Skin of body (tissue), 2 donors: ENCODE results near the gene HSPB6. TPM values are rescaled to one million over a fixed set of nuclear protein-coding genes. Genes with fewer than 3 reads are reported as not detected.
"Not testable (repeated sequence)": the region's sequence is repeated elsewhere in the genome, so short reads cannot be mapped to it uniquely, and the experiment has no call there.

Source experiments
- DNase-seq: peaks from one replicate; lab custom pipeline; 2025; lab: John Stamatoyannopoulos, UW
- total RNA-seq: library from RNA; depleted of rRNA; stranded (reverse); fragments of >200 nt; gene quantifications from one replicate; pipeline ENCODE4 v1.2.3, GENCODE V29; 2014

HSPB6 gene, protein sequence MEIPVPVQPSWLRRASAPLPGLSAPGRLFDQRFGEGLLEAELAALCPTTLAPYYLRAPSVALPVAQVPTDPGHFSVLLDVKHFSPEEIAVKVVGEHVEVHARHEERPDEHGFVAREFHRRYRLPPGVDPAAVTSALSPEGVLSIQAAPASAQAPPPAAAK
- 18.4 TPM for total RNA-seq

DNA sequence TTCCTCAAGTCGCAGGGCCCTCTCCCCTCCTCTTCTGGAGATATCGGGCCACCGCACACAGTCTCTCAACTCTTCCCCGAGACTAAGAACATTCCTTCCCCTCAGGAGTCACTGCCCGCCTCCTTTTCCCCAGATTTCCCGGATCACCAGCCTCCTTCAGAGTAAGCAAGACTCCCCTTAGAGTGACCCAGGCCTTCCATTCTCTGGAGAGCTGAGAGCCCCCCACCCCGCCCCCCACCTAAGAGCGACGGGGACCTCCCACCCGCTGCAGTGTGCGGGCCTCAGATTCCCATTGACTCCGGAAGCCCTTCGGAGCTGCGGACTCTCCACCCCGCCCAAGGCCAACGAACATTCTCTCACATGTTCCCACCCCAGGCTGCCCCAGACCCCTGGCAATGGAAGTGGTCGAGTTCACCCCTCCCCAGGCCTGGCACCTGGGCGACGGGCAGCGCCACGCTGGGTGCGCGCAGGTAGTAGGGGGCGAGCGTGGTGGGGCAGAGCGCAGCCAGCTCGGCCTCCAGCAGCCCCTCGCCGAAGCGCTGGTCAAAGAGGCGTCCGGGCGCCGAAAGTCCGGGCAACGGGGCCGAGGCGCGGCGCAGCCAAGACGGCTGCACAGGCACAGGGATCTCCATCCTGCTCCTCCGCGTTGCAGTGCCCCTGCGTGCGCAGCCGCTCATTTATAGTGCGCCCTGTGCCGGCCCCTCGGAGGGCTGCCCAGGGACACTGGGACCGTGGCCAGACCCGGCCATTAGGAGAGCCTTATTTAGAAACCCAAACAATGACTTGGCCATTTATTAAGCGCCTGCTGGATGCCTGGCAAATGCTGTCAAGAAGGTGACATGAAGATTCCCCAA is at the start of gene HSPB6:
HSPB6 (minus strand) TSS at position 653 of the 854 bp plus-strand sequence; CDS start at position 632, 21 bp downstream.
- no peak for DNase-seq

DNA sequence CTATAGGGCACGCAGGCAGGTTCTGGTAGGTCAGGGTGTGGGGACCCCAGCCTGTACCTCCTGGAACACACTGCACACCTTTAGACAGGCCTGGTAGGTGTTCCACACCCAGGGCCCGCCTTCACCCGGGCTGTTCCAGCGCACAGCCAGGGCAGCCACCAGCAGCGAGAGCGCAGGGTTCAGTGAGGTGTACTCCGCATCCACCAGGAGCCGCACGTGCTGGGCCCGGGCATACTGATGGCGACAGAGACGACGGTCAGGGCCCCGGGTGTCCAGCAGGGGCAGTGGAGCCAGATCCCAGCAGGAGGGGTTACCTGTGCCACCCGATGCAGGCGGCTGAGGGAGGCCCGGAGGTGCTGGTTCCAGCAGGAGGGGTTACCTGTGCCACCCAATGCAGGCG is 49.8 kb upstream of the HSPB6 start:
- no peak for DNase-seq

DNA sequence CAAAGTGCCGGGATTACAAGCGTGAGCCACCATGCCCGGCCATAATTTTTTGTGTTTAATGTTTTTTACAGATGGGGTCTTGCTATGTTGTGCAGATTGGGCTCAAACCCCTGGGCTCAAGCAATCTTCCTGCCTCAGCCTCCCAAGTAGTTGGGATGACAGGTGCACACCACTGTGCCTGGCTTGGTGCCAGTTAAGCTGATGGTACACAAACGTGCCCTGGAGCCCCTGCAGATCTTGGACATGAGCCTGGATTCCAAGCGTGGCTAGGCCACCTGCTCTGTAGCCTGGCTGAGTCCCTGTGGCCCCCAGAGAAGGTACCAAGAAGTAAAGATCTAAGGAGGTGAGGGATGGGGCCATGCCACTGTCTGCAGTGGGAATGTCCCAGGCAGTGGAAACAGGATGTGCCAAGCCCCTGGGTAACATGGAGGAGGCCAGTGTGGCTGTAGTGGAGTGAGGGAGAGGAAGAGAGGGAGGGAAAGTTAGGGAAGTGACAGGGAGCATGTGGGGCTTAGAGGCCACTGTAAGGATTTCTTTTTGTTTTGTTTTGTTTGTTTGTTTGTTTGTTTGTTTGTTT is 48.8 kb upstream of the HSPB6 start:
- DNase-seq: no peak

DNA sequence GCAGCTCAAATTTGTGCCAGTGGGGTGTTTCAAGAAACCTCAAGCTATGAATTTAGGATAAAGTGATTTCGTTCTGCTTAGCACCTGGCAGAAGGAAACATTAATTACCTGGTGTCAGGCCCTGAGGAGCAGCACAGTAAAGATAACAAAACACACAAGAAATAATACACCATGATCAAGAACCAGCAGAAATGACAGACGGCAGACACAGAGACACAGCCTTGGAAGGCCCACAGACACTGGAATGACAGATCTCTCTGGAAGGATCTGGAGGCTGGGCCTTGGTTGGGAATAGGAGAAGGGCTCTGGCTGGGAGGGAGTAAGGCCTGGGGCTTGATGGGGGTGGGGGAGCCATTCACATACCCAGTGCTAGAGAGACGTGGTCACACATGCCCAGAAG is 45.0 kb upstream of the HSPB6 start:
- no peak for DNase-seq

DNA sequence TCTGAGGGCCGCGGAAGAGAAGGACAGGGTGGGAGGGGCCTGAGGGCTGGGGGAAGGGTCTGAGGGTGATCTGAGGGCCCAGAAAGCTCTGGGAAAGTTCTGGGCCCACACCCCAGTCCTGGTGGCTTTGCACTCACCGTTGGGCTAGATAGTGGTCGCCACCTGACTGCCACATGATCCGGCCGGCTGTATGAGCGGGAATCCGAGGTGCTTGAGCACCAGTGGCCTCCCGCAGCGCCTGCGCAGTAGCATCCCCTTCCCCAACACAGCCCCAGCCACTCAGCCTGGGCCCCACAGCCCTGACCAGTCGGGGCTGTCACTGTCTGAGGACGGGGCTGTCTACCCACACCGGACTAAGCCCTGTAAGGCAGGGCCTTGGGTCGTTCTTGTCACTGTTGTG is 40.8 kb upstream of the HSPB6 start:
- no peak for DNase-seq

DNA sequence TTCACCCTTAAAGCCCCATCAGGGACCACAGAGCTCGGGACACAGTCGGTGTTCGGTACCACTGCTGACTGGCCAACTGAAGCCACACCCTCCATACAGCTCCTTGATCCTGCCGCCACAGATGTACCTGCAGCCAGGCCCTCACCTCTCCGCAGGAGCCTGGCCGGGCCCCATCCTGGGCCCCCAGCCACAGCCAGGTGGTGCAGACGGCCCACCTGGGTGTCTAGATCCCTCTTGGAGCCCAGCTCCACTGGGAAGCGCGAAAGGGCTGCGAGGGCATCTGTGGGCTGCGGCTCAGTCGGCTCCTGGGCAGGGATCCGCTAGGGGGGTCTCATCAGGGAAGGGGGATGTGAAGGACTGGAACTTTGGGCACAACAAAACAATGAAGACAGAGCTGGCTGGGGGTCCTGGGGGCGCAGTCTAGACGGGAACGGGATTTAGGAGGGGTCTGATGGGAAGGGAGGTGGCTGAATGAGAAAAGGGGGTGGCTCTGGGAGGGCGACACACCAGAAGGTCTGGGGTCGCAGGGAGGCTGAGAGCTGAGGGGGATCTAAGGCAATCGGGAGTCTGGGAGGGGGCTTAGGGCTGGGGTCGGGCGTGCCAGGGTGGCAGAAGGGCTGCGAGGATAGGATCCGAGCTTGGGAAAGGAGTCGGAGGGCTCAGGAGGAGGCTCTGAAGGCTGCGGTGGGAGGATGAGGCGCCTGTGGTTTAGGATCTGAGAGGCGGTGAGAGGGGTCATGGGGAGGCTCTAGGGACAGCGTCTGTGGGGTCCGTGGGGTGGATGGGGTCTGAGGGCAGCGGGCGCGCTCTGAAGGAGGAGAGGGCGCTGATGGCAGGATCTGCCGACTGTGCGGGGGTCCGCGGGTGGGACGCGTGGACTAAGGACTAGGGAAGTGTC is 40.1 kb upstream of the HSPB6 start:
- no peak for DNase-seq

DNA sequence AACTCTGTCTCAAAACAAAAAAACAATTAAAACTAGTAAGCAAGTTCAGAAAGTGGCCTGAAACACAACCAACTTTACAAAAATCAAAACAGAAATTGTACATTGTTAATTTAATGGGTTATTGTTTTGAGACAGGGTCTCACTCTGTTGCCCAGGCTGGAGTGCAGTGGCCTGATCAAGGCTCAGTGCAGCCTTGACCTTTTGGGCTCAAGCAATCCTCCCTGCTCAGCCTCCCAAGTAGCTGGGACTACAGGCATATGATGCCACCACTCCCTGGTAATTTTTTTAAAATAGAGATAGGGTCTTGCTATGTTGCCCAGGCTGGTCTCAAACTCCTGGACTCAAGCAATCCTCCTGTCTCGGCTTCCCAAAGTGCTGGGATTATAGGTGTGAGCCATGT is 38.7 kb upstream of the HSPB6 start:
- not testable (repeated sequence) for DNase-seq

DNA sequence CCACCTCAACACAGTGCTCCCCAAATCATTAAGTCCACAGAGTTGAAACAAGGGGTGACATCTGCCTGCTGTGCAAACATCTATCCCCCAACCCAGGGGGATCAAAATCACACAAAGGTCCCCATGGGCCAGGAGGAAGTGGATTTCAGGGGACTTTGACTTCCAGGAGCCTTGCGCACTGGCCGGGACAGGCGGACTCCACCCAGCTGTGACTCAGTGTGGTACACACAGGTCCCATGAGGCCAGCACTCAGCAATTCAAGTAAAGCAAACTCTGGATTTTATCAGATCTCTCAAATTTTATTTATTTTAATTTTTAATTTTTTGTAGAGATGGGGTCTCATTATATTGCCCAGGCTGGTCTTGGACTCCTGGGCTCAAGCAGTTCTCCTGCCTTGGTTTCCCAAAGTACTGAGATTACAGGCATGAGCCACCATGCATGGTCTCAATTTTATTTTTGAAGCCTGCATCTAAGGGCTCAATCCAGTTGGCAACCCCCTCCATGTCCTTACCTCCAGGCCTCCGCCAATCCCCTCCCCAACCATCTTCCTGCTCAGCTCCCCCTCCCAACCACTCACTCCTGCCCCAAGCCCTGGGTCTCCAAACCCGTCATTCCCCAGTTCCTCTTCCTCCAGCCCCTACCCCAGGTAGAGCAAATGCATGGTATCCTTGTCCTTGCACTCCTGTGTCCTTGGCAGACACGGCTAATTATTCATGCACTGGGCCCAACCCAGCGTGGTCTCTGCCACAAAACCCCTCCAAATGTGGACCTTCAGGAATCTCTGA is 36.7 kb upstream of the HSPB6 start:
- DNase-seq: no peak

DNA sequence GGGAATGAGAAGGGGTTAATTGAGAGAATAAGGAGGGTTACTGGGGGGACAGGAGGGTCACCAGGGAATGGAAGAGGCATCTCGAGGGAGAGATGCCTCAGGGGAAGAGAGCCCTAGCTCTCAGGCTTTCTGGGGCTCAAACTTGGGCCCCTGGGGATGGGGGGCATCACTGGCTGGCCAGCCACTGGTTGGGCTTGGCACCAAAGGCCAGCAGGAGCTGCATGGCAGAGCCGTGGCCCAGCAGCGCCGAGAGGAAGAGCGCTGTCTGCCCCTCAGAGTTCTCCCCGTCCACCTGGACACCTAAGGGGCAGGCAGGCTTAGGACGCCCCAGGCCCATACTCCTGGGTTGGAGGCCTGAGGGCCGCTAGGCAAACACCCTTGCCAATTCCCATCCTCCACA is 36.1 kb upstream of the HSPB6 start:
- no peak for DNase-seq

DNA sequence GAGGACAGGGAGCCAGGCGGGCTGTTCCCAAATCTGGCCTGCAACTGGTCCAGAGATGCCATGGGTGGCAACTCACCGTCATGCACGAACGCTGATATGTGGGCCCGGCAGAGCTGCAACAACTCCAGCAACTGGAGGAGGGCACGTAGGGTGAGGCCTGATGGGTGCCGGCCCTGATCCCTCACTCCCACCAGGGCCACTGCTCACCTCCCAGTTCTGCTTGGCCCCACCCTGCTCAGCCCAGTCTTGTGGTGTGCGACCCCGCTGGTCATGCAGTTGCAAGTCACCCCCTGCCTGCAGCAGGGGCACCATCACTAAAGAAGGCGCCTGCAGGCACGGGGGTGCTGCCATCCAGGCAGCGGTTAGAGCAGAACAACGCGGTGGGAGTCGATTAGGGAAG is 35.5 kb upstream of the HSPB6 start:
- no peak for DNase-seq

DNA sequence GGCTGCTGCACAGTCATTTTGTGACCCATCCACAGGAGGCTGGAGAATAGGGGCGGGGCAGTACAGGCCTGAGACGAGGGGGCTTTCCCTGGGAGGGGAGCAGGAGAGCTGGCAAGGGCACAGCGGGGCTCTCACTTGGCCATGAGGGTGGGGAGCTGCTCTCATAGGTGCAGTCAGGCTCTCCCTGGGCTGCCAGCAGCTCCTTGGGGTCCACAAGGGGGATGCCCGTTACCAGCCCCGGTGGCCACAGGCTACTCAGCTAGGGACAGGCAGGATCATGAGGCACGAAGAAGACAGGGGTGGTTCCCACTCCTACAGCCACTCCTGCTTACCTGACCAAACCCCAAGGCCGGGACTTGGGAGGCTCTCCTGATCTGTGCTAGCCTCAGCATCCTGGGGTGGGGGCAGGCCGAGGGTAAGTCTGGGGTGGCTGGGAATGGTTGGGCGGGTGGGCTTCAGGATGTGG is 35.0 kb upstream of the HSPB6 start:
- DNase-seq: no peak

DNA sequence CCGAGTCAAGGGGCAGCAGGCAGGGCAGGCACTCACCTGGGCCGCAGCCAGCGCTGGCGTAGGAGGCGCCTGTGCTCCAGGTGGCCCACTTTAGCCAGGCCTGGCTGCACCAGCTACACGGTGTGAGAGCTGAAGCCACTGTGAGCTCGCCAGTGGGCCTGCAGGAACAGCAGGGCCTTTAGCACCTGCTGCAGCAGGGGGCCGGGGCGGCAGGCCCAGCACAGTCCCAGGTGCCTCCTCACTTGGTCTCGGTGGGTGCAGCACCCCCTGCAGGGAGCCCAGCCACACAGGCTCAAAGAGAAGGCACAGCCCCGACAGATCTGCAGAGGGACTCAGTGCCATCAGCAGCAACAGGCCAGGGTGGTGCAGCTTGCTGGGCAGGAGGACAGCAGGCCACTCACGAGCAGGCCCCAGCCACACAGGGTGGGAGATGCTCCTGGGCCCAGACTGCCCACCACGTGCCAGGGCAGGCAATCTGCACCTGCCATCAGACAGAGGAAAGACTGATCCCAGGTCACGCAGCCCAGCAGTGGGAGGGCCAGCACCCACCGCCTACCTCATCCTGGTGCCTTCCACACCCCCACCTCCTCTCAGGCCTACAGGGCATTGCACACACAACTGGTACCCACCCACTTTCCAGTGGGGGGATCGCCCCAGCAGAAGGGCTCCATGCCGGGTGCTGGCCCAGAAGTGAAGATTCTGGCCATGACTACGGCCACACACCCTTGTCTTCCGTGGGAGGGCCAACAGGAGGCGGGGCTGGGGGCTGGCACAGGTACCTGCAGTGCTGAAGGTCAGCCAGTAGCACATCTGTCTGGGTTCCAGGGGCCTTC is 34.4 kb upstream of the HSPB6 start:
- DNase-seq: no peak

DNA sequence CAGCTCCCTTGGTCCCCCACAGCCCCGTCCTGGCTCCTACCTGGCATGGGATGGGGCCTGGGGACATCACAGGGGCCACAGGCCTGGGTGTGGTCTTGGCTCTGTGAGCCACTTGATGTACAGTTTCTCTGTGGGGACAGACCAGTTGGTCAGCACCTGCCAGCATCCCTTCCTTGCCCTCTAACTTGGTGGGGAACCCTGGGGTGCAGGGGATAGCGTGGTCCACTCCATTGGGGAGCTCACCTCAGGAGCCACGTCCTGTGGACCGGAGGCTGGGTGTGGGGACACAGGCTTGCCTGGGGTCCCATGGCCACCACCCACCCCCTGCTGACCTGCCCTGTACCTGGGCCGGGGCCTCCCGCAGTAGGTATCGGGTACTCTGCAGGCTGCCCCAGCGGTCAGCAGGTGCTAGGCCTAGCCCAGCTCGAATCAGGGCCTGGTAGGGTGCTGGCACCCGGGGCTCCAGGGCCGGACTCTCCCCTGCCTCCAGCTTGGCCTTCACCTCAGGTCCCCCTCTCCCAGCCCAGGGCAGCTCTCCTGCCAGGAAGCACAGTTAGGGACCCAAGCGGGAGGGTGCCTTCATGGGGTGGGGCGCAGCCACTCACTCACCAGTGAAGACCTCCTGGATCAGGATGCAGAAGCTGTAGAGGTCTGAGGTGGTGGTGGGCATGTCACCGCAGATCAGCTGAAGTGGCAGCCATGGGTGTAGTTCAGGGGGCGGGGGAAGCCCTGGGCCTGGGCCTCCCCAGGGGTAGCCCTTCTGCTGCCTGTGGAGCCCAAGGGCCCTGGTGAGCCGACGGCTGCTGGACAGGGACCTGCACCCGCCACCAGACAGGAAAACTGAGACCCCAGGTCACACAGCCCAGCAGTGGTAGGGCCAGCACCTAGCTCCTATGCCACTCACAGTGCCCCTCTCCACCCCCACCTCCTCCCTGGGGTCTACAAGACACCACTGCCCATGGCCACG is 33.4 kb upstream of the HSPB6 start:
- DNase-seq: no peak

DNA sequence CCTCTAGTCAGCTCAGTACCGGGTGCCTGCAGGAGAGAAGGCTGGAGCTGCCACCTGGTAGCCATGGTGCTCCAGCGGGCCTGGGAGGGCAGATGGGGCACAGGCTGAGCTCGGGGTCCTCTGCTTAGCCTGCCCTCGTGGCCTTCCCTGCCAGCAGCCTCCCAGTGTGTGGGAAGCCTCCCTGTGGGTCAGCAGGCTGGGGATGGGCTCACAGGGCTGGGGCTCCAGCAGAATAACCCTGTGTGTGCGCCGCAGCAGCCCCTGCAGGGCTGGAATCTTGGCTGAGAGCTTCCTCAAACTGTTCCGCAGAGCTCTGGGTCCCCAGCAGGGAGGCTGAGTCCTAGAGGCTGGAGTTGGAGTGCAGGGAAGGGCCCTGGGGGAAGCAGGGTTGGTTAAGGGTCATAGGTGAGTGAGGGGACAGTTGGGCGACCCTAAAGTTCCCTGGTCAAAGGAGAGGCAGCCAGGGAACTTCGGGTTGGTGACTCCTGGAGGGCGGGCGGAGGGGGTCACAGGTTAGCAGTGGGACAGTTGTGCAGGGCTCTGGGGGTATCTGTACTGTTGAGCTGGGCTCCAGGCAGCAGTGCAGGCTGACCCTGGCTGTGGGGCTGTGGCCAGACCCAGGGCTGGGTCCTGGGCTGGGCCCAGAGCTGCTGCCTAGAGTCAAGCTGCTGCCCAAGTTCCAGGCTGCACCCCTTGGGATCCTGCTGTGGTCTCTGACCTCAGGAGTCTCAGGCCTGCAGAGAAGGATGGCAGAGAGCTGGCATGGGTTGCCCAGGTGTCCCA is 32.6 kb upstream of the HSPB6 start:
- DNase-seq: no peak

DNA sequence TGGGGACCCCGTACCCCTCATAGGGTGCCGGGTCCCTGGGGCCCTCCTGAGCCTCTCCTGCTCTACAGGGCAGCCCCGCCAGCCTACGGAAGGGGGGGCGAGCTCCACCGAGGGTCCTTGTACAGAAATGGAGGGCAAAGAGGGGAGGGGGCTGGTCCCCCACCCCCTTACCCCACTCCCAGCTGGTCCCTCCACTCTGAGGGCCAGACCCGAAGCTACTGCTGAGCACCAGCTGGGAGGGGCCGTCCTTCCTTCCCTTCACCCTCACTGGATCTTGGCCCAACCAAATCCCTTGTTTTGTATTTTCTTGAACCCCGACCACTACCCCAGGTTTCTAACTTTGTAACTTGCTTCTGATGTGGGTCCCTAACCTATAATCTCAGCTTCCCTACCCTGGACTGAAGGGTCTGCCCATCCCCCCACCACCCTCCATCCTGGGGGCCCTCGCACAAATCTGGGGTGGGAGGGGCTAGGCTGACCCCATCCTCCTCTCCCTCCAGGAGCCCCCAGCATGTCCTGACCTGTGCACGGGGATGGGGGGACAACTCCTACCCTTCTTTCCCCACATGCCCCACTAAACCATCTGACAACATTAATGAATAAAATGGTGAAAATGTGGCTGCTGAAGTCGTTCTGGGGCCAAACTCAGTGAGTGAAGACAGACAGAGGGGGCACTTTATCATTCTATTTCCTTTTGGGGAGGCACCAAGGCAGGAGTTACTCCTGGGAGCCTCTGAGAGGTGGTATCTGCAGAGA is 31.6 kb upstream of the HSPB6 start:
- no peak for DNase-seq

DNA sequence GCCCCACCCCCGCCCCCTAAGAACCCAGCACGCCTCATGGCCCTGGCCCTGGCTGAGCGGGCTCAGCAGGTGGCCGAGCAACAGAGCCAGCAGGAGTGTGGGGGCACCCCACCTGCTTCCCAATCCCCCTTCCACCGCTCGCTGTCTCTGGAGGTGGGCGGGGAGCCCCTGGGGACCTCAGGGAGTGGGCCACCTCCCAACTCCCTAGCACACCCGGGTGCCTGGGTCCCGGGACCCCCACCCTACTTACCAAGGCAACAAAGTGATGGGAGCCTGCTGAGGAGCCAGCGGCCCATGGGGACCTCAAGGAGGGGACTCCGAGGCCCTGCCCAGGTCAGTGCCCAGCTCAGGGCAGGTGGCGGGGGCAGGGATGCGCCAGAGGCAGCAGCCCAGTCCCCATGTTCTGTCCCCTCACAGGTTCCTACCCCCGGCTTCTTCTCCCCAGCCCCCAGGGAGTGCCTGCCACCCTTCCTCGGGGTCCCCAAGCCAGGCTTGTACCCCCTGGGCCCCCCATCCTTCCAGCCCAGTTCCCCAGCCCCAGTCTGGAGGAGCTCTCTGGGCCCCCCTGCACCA is 30.5 kb upstream of the HSPB6 start:
- no peak for DNase-seq
